GM21528 (cell line): Measurements from ENCODE around the gene SWSAP1.
"Not testable (repeated sequence)": the region's sequence is repeated elsewhere in the genome, so short reads cannot be mapped to it uniquely, and the experiment has no call there.

Experiments used
- ATAC-seq: cut with Tn5 transposase; IDR thresholded peaks from one replicate; pipeline ENCODE4 v1.9.1; 2021; ENCODE audit warnings: mild to moderate bottlenecking, moderate library complexity; ENCODE audit not compliant: unreplicated experiment, low FRiP score

Gene SWSAP1, protein sequence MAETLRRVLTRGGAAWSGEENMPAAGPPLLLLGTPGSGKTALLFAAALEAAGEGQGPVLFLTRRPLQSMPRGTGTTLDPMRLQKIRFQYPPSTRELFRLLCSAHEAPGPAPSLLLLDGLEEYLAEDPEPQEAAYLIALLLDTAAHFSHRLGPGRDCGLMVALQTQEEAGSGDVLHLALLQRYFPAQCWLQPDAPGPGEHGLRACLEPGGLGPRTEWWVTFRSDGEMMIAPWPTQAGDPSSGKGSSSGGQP

DNA sequence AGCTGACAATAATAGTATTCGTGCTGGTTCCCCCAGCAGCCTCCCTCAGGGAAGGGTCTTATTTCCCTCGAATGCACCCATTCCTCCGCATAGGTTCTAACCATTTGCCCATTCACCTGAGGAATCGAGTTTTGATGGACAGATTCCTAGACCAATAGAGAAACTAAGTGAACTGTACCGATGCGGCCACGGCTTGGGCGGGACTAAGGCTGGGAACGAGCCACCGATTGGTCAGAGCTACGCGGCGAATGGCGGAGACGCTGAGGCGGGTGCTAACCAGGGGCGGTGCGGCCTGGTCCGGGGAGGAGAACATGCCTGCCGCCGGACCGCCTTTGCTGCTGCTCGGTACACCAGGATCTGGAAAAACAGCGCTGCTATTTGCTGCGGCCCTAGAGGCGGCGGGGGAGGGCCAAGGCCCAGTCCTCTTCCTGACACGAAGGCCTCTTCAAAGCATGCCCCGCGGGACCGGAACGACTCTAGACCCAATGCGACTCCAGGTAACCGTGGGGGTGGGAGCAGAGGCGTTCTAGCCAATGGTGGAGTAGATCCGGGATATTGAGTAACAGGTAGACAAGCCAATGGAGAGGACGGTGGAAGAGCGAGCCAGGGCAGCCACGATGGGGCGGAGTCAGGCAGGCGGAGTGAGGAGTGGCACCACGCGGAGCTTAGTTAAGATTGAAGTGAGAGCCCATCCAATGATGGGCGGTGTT is at the start of gene SWSAP1:
Gene SWSAP1 (plus strand): TSS at position 234 of the 710 bp plus-strand sequence. CDS start 15 bp downstream, at position 249.
- ATAC-seq: peak; percentile 86

DNA sequence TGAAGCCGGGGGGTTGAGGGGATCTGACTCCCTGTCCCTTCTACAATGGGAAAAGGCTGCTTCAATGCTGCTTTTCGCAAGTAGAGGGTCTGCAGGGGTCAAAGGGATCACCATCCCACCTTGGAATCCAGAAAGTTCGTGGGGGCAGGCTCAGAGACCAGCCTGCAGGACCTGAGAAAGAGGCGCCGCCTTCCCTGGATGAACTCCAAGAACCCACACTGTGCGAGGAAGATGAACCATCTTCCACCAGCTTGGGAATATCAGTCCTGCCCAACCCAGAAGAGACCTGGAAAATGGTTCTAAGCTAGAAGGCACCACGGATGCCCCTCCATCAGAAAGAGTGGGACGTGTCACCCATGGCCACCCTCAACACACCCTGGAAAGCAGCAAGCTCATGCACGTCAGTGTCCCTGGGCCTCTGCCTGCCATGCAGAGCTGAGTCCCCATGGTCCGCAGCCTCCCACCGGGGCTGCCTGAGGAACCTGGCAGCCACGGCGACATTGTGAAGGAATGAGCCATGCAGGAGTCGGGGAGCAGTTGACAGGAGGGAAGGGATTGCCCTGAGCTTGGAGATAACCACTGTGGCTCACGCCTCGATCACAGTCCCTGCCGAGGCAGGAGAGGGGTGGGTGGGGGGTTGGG is 49.6 kb upstream of the SWSAP1 start:
- no peak for ATAC-seq

DNA sequence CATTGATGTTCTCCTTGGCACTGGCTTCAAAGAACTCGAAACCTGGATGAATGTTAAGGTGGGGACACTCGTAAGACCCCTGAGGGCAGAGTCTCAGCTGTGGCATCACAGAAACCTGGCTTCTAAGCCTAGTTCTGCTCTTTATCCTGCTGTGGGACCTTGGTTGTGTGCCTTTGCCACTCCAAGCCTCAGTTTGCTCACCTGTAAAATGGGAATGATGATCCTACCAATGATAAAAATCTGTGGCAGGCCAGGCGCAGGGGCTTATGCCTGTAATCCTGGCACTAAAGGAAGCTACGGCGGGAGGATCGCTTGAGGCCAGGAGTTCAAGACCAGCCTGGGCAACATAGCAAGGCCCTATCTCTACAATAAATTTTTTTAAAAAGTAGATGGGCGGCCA is 48.9 kb upstream of the SWSAP1 start:
- no peak for ATAC-seq

DNA sequence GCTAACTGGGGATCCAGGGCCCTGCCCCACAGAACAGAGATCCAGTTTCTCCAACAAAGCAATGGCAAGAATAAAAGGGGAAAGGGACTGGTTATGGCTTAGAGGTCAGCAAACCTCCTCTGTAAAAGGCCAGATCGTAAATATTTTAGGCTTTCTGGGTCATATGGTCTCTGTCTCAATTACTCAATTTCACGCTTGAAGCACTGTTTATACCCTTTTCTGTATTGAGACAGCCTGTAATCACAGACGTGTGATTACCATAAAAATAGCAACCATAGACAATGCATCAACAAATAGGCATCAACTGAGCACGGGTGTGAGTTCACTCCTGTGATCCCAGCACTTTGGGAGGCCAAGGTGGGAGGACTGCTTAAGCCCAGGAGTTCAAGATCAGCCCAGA is 44.3 kb upstream of the SWSAP1 start:
- ATAC-seq: no peak

DNA sequence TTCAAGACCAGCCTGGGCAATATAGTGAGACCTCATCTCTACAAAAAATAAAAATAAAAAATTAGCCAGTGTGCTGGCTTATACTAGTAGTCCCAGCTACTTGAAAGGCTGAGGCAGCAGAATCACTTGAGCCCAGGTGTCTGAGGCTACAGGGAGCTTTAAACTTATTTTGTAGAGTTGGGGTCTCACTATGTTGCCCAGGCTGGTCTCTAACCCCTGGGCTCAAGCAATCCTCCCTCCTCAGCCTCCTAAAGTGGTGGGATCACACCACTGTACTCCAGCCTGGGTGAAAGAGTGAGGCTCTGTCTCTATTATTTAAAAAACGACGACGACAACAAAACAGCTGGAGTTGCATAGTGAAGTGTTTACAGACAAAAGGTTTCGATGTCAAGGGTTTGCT is 43.0 kb upstream of the SWSAP1 start:
- no peak for ATAC-seq

DNA sequence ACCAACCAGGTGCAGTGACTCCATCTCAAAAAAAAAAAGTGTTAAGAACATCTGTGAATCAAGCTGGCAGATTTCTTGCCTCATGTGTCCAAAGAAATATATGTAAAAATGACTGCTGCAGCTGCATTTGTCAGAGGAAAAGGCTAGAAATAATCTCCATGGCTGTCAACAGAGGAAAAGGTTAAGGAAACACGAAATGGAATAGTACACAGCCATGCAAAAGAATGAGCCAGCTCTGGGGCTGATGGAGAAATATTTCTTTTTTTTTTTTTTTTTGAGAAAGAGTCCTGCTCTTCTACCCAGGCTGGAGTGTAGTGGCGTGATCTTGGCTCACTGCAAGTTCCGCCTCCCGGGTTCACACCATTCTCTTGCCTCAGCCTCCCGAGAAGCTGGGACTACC is 41.6 kb upstream of the SWSAP1 start:
- no peak for ATAC-seq

DNA sequence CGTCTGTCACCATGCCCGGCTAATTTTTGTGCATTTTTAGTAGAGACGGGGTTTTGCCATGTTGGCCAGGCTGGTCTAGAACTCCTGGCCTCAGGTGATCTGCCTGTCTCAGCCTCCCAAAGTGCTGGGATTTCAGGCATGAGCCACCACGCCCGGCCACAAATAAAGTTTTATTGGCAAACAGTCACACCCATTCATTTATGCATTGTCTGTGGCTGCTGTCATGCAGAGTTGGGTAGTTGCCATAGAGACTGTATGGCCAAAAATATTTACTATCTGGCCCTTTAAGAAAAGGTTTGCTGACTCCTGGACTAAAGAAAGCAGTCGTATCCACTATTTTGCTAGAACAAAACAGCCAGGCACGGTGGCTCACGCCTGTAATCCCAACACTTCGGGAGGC is 40.6 kb upstream of the SWSAP1 start:
- ATAC-seq: not testable (repeated sequence)

DNA sequence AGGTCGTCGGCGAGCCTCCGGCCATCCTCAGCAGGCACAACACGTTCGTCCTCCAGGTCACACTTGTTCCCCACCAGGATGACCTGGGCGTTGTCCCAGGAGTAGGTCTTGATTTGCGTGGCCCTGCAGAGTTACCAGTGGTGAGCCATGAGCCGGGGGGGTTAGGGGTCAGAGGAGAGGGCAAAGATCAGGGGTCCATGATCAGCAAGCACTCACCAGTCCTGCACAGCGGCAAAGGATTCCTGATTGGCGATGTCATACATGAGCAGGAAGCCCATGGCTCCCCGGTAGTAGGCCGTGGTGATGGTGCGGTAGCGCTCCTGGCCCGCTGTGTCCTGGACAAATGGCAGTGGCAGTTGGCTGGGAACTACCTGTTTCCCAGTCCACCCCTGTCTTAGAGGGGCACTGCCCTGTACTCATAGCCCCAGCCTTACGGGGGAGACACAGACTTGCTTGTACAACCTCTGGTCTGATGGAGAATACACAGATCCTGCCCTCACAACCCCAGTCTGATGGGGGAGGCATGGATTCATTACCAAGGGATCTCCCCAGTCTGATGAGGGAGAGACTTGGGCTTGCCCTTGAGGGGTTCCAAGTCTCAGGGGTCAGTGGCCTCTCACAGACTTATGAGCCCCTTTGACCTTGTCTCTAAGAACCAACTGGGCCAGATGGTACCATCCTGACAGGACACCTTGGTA is 38.9 kb upstream of the SWSAP1 start:
- no peak for ATAC-seq

DNA sequence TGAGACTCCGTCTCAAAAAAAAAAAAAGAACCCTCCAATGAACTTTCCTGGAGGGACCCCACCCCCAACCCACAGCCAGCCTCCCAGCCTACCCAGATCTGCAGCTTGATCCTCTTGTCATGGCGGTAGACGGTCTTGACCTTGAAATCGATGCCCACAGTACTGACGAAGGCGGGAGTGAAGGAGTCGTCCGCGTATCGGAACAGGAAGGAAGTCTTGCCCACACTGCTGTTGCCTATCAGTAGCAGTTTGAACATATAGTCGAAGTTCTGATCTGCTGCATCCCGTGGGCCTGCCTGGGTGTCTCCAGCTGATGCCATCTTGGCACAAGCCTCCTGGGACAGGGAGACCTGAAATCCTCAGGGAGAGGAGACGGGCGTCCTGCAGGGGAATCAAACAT is 37.4 kb upstream of the SWSAP1 start:
- no peak for ATAC-seq

DNA sequence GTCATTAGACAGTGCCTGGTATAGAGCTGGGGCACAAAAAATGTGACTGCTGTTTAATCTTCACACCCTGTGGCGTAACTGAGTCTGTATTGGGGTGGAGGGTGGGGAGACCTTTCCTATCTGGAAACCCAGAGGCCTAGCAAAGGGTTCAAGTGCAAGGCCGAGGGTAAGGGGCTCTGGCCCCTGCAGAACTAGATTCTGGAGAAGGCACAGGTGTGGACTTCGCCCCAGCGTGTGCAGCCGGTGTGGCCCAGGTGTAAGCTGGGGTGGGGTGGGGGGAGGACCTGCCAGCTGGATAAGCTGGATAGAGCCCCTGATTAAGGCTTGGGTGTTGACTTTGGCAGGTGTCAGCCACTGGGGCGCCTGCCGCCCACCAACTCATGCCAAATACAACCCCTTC is 36.3 kb upstream of the SWSAP1 start:
- no peak for ATAC-seq

DNA sequence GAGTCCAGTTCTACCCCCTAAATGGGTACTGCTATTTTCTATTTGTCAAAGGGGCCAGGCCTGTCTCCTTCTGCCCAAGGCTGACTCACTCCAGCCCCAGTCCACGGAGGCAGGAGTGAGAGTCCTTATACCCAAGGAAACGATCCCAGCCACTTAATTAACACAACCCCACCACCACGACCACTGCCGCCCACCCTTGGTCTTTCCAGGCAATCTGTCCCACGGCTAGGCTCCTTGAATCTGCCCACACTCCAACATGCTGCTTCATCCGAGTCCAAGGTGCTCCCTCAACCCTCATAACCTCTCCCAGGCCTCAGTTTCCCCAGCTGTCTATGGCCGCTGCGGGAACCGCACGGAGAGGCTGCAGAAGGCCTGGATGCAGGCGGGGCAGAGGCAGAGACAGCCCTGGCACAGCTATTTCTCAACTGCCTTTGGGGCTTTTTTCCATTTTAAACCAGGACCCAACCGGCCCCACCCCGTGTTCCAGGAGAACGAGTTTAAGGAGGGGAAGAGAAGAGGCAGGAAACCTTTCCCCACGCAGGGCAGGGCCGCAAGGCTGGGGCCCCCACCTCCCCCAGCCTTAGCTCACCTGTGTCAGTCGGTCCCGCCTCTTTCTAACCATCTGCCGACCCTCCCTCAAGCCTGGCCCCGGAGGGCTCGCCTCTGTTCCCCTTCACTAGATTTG is 35.8 kb upstream of the SWSAP1 start:
- no peak for ATAC-seq

DNA sequence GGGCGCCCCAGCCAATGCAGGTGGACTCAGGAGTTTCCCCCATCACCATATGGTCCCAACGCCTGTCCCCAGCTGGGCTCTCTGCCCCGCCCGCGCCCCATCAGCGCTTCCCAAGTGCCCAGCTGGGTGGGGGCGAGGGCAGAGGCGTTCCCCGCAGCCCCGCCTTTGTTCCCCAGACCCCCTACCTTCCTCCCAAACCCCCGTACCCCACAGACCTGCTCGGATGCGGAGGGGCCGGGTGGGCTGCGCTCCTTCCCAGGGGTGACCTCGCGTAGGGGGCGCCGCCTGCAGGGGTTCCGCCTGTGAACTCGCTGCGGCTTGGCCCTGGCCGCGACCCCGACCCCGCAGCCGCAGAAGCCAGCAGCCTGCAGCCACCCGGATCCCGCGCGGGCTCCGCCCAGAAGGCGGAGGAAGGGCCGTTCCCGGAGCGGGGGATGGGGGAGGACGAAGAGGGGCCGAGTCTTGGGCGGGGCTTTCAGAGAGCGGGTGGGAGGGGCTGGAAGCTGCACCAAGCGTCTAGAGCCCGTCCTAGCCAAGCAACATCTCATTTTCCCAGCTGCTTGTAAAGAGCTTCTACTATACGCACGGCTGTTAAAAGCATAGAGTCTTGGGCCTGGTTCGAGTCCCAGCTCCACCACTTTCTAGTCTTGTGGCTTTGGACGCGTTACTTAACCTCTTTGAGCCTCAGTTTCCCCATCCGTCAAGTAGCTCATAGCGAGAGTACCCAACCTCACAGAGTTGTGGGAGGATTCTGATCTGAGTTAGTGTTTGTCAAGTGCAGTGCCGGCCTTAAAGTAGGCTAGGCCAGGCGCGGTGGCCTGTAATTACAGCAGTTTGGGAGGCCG is 35.0 kb upstream of the SWSAP1 start, which contains the start of gene RAB3D:
Gene RAB3D (minus strand): TSS at position 404 of the 845 bp plus-strand sequence. CDS start 2,258 bp downstream, outside the sequence.
- peak; percentile 74 for ATAC-seq

DNA sequence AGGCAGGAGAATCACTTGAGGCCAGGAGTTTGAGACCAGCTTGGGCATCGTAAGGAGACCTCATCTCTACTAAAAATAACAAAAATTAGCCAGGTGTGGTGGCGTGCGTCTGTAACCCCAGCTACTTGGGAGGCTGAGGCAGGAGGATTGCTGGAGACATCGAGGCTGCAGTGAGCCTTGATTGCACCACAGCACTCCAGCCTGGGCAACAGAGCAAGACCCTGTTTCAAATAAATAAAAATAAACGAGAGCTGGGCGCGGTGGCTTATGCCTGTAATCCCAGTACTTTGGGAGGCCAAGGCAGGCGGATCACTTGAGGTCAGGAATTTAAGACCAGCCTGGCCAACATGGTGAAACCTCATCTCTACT is 34.4 kb upstream of the SWSAP1 start:
- not testable (repeated sequence) for ATAC-seq

DNA sequence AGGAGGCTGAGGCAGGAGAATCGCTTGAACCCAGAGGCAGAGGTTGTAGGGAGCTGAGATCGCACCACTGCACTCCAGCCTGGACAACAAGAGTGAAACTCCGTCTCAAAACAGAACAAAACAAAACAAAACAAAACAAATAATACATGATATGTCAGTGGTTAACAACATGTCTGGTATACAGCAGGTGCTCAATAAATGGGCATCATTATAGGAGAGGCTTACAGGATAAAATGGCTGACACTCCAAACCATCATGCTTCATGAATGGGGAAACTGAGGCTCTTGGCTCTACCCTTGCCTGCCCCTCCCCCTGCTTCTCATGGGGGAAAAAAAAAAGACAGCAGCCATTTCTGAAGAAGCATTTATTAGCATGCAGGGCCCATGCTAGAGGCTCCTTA is 32.0 kb upstream of the SWSAP1 start:
- ATAC-seq: no peak

DNA sequence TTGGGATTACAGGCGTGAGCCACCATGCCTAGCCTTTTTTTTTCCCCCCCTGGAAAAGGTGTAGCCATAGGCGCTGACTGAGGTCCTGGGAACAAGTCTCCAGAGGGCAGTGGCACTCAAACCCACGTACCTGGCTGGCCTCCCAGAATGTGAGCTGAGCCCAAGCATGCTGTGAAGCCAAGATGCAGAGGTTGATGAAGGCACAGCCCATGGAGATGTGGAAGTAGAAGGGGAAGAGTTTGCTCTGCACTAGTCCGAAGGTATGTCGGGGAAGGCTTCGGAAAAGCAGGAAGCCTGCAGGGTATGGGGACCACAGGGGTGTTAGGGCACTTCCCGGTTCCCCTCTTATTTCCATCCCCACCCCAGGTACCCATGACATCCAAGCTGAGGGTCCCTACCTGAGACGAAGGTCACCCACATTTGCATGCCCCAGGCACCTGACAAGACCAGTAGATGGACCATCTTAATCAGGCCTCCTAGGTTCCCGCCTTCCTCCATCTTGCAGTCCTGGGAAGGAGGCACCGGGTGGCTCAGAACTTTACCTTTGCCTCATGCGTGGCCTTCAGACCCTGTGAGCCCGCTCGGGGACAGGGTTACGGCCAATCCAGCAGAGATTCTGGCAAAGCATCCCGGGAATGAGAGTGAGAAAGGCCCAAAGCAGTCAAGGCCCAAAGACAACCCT is 29.2 kb upstream of the SWSAP1 start:
- no peak for ATAC-seq

DNA sequence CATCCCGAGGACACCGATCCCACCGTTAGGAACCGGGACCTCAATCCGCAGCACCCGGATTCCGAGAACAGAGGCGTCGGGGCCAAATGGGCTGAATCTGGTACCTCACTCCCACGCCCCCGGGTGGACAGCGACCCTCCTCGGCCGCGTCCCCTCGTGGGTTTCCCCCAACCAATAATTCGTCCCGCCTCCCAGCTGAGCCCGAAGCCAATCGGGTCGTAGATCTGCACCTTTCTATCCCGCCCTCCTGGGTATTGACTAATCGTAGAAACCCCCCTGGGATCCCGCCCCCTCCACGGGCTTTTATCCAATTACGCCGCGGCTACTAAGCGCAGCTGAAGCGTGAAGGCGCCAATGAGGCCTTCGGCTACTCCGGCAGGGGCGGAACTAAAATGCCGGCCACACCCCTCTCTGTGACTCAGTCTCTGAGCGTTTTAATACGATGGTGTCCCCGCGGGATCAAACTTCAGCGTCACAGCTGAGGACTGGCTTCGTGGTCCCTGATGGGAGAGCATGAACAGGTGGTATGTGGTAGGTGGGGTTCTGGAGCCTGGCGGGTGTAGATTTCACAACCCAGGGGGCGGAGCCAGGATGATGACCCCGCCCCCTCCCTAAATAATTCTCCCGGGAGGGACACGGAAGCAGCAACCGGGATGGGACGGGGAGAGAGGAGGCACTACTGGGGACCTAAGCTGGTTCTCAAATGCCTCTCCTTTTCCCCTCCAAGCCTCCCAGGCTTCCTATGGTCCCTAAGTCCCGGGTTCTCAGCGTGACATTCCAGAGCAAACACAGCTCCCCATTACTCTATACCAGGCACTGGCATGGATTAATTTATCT is 28.1 kb upstream of the SWSAP1 start, which contains the start of the genes CCDC159 and TMEM205:
Gene CCDC159 (plus strand): TSS at position 416 of the 837 bp plus-strand sequence. CDS start 88 bp downstream, at position 504.
Gene TMEM205 (minus strand): TSS at position 165 of the 837 bp plus-strand sequence. CDS start 649 bp downstream, outside the sequence.
- peak; percentile 89 for ATAC-seq

DNA sequence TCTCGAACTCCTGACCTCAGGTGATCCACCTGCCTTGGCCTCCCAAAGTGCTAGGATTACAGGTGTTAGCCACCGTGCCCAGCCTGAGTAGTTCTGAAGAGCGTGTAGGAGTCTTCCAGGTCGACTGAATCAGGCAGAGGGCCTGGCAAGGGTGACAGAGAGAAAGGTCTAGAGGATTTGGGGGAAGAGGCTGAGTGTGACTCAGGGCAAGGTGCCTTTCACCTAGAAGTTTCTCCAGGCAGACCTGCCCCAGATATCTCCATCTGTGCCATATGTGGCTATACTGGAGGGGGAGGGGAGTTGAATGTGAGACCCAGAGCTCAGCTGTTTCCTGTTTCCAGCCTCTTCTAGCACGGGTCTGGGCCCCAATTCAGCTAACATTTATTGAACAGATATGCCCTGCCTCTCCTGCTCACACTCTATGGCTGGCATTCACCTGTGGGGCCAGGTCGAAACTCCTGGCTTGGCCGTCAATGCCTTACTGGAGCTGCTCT is 26.9 kb upstream of the SWSAP1 start:
- no peak for ATAC-seq

DNA sequence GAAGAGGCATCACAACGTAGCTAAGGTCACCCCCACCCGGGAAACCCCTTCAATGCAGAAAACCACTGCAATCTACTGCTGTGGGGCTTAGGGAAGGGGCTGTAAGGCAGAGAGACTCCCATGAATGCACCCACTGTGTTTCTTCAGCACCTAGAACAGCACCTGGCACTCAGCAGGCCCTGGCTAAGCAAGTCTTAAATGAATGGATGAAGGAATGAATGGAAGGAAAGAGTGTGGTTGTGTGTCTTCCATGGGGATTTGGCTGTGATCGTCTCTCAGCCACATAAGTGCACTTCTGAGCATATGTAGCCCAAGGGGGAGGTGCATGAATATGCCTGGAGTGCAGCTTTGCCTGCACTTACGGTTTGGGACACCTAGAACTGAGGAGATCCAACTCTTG is 25.3 kb upstream of the SWSAP1 start:
- no peak for ATAC-seq
